HepG2 (cell line): ENCODE measurements around the gene CCDC9B. TPM values are rescaled to one million over a fixed set of nuclear protein-coding genes. Genes with fewer than 3 reads are reported as not detected.

Experiments used
- ATAC-seq: fragments of 200-7000 bp; cut with Tn5 transposase; 3 replicates; pipeline ENCODE4 v1.9.1; 2020; ENCODE audit warnings: mild to moderate bottlenecking, moderate library complexity
- BruUV-seq: library from RNA; stranded (reverse); fragments of 400-500 nt; replicated peaks from 2 replicates; lab custom pipeline; 2021; lab: Mats Ljungman, UMichigan
- CTCF ChIA-PET: fragments of 300-600 bp; formaldehyde crosslinking; extraction: SDS; loops from one replicate; lab custom pipeline; 2021; ENCODE audit warnings: low total read pairs, inconsistent platforms, low intra/inter-chr PET ratio; lab: Yijun Ruan, JAX
- POLR2A ChIA-PET: fragments of 350-600 bp; sonication (Branson Sonifier 250); formaldehyde crosslinking; loops from one replicate; lab custom pipeline; 2020; ENCODE audit warnings: antibody characterized with exemption, inconsistent platforms; lab: Yijun Ruan, JAX
- DNase-seq: peaks from one replicate; pipeline ENCODE4 v3.0.0-alpha.2; 2015; ENCODE audit warnings: low spot score
- FAIRE-seq: peaks from 3 replicates; lab custom pipeline; 2011; peaks lifted over from hg19 to GRCh38; lab: Jason Lieb, UNC
- H2AFZ ChIP-seq: one replicate; pipeline ENCODE4 v1.6.1; 2011; ENCODE audit warnings: low read length, inconsistent platforms
- H3K27ac ChIP-seq: fragments of 300-600 bp; 3 replicates; pipeline ENCODE4 v1.8.0; 2011; ENCODE audit warnings: mixed run types, mild to moderate bottlenecking, mixed read lengths, low read length, inconsistent platforms; ENCODE audit not compliant: insufficient read depth; ENCODE audit errors: extremely low read length
- H3K27me3 ChIP-seq, 2 experiments: fragments of 200-600 bp in 1 of 2; 2 replicates in 1 of 2; 3 replicates in 1 of 2; pipeline versions ENCODE4 v1.6.0 to v1.8.0; 2011; ENCODE audit warnings: low read length in 2 of 2, mild to moderate bottlenecking in 2 of 2, moderate library complexity in 2 of 2, inconsistent platforms in 1 of 2; ENCODE audit not compliant: insufficient read depth in 2 of 2, control insufficient read depth in 1 of 2
- H3K36me3 ChIP-seq, 2 experiments: fragments of 200-600 bp in 1 of 2; replicated peaks in 1 of 2; 2 replicates in 1 of 2; 3 replicates in 1 of 2; pipeline versions ENCODE4 v1.5.1 to v1.8.0; 2011; ENCODE audit warnings: low read length in 2 of 2, inconsistent platforms in 1 of 2; ENCODE audit not compliant: insufficient read depth in 2 of 2, control insufficient read depth in 1 of 2
- H3K4me1 ChIP-seq: 2 replicates; pipeline ENCODE4 v1.5.1; 2012; ENCODE audit warnings: low read length, inconsistent platforms; ENCODE audit not compliant: insufficient read depth
- H3K4me2 ChIP-seq: 2 replicates; pipeline ENCODE4 v1.6.0; 2011; ENCODE audit warnings: low read depth, low read length, inconsistent platforms
- H3K4me3 ChIP-seq, 3 experiments: fragments of 200-600 bp in 1 of 3; sonication (generic), shearing (Covaris generic) in 1 of 3; replicated peaks in 1 of 3; 2 replicates each; pipeline ENCODE4 v1.5.1; 2011 to 2016; ENCODE audit warnings: low read length in 3 of 3, inconsistent platforms in 2 of 3, low read depth in 2 of 3, mild to moderate bottlenecking in 2 of 3, control low read depth in 1 of 3, mixed read lengths in 1 of 3; ENCODE audit not compliant: insufficient read depth in 1 of 3
- H3K79me2 ChIP-seq: one replicate; pipeline ENCODE4 v1.6.1; 2011; ENCODE audit warnings: low read length, inconsistent platforms; ENCODE audit not compliant: insufficient read depth
- H3K9ac ChIP-seq: 2 replicates; pipeline ENCODE4 v1.6.0; 2011; ENCODE audit warnings: mild to moderate bottlenecking, low read depth, low read length, inconsistent platforms; ENCODE audit not compliant: insufficient read depth
- H3K9me3 ChIP-seq: 2 replicates; pipeline ENCODE4 v1.5.1; 2012; ENCODE audit warnings: mild to moderate bottlenecking, low read length
- H4K20me1 ChIP-seq: 2 replicates; pipeline ENCODE4 v1.6.0; 2011; ENCODE audit warnings: inconsistent platforms, mild to moderate bottlenecking, low read length, moderate library complexity; ENCODE audit not compliant: insufficient read depth
- SP2 ChIP-seq: sonication (generic); formaldehyde crosslinking; IDR thresholded peaks from 2 replicates; pipeline ENCODE4 v1.5.1; 2020; ENCODE audit warnings: mild to moderate bottlenecking, missing genetic modification reagents
- SSRP1 ChIP-seq: IDR thresholded peaks from 2 replicates; pipeline ENCODE4 v1.6.1; 2016; ENCODE audit warnings: control low read depth
- ZNF530 ChIP-seq: sonication (generic); formaldehyde crosslinking; IDR thresholded peaks from 2 replicates; pipeline ENCODE4 v1.5.0; 2020; ENCODE audit warnings: low read depth, mild to moderate bottlenecking, missing genetic modification reagents
- ZNF749 ChIP-seq: sonication (generic); formaldehyde crosslinking; IDR thresholded peaks from 2 replicates; pipeline ENCODE4 v1.8.0; 2022; ENCODE audit warnings: mild to moderate bottlenecking, missing genetic modification reagents, moderate library complexity, borderline replicate concordance
- WGBS: methylation state at CpG from one replicate; pipeline ENCODE4 v1.1.6; 2017; ENCODE audit warnings: low lambda C conversion rate; 5-methylcytosine and 5-hydroxymethylcytosine counted together
- in situ Hi-C: cut with HindIII; loops from 2 replicates; pipeline ENCODE4 v1.10.0; 2017; ENCODE audit warnings: low pct_unique_long_range_greater_than_20kb; ENCODE audit not compliant: extremely low pct_ligation_motif_present
- intact Hi-C: fragments of 100-400 bp; cut with micrococcal nuclease; formaldehyde crosslinking; loops from one replicate; pipeline ENCODE4 v1.10.0; 2022; ENCODE audit not compliant: unreplicated experiment
- polyA plus RNA-seq, 8 experiments: library from polyadenylated mRNA; depleted of rRNA in 3 of 8; stranded (reverse) in 7 of 8; unstranded in 1 of 8; fragments of >200 nt; fragmentation: Illumina TruSeq in 4 of 8; extraction: Trizol in 4 of 8; gene quantifications; 2 replicates each; pipeline versions ENCODE4 v1.2.1 to v1.2.3, GENCODE V29; 2011 to 2016; ENCODE audit warnings: low read depth in 4 of 8, missing spikeins in 1 of 8, mixed read lengths in 1 of 8; ENCODE audit not compliant: insufficient read depth in 1 of 8
- total RNA-seq, 5 experiments: library from RNA; depleted of rRNA; stranded (reverse); fragments of >200 nt; fragmentation: Illumina TruSeq; extraction: Trizol; gene quantifications; 2 replicates each; pipeline ENCODE4 v1.2.3, GENCODE V29; 2016; ENCODE audit warnings: low read depth in 1 of 5
- TF ChIP-seq, protein P1 (sequence below): sonication (generic); formaldehyde crosslinking; IDR thresholded peaks from 2 replicates; pipeline ENCODE4 v1.5.0; 2020; ENCODE audit warnings: missing genetic modification reagents

Gene CCDC9B
- total and polyA plus RNA-seq, 2 of the 13 experiments (the other 11 are each of a cell fraction or from before 2014, with no cell fraction given): 0.98 to 1.6 TPM

DNA sequence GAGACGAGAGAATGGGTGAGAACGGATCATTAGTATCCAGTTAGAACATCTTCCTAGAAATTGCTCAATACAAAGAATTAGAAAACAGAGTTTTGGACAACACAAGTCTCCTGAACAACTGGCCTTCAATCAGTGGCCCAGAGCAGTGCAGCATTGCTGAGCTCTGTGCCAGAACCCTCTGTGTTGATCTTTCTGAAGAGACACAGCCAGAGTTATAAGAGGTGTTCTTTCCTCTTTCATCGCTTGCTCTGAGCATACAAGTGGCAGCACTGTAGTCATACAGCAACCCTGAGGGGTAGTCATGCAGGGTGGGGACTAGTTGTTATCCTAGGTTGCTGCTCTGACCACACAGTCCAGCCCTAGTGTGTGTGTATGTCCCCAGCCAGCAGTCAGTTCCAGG lies 45.7 kb upstream of the CCDC9B start:
- no peaks in the 10 kb centered on the region for H4K20me1 ChIP-seq
- in situ Hi-C loops (no loop called here), intact Hi-C loops (no loop called here)
- ATAC-seq (no peak), FAIRE-seq (no peak), DNase-seq (no peak)
- H3K9ac ChIP-seq: no peak overlapping the region
- CTCF ChIA-PET: no interaction called here
- H3K9me3 ChIP-seq: no peaks in the 10 kb centered on the region
- no peak overlapping the region for H3K27ac ChIP-seq
- 92% methylated on average over 3 of the region's 3 CpGs for WGBS
- no peaks in the 10 kb centered on the region; a peak in 1 of 5 replicates for H3K27me3 ChIP-seq
- peaks cover 30% of the 10 kb centered on the region for H3K4me1 ChIP-seq
- peaks cover 12 to 38% of the 10 kb centered on the region in 2 experiments for H3K36me3 ChIP-seq
- H3K4me3 ChIP-seq: no peak overlapping the region
- no peak overlapping the region for H3K4me2 ChIP-seq
- POLR2A ChIA-PET: interaction anchor here (1.6 kb wide), 1 partner anchor 19 kb away, joined by 7 read pairs; the partner anchor contains the start of gene IVD
- BruUV-seq: no TSS peak
- H3K79me2 ChIP-seq: peaks cover 26% of the 10 kb centered on the region
- no peak overlapping the region for H2AFZ ChIP-seq
- TF ChIP-seq SSRP1 (no peak), ZNF749 (CRISPR knock-in tag) (no peak), SP2 (CRISPR knock-in tag) (no peak), ZNF530 (CRISPR knock-in tag) (no peak)
- TF ChIP-seq, protein P1, sequence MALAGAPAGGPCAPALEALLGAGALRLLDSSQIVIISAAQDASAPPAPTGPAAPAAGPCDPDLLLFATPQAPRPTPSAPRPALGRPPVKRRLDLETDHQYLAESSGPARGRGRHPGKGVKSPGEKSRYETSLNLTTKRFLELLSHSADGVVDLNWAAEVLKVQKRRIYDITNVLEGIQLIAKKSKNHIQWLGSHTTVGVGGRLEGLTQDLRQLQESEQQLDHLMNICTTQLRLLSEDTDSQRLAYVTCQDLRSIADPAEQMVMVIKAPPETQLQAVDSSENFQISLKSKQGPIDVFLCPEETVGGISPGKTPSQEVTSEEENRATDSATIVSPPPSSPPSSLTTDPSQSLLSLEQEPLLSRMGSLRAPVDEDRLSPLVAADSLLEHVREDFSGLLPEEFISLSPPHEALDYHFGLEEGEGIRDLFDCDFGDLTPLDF (CRISPR knock-in tag): no peak
- TF ChIP-seq, all 625 proteins: peak for 0
